Measurements from ENCODE around the gene FBXL4. TPM values are rescaled to one million over a fixed set of nuclear protein-coding genes. Genes with fewer than 3 reads are reported as not detected.

The FBXL4 gene
- total and polyA plus RNA-seq, 2 donors (not counting 1 experiment from before 2014, with no cell fraction given), result 16.8 to 18.1 TPM

- no peaks in the 10 kb centered on the region for H3K79me2 ChIP-seq (ENCODE audit: control insufficient read depth, insufficient read depth, low read length)
- no peak overlapping the region for H2AFZ ChIP-seq (ENCODE audit: low read length)
- no peaks in the 10 kb centered on the region for H4K20me1 ChIP-seq (ENCODE audit: control insufficient read depth, extremely low read depth, insufficient read depth, low read length)
- H3K4me2 ChIP-seq (ENCODE audit: extremely low read depth, insufficient read depth, low read length), result no peak overlapping the region
- H3K9me3 ChIP-seq (ENCODE audit: control insufficient read depth, insufficient read depth, low read depth, low read length), result no peaks in the 10 kb centered on the region
- no peak overlapping the region for H3K27ac ChIP-seq (ENCODE audit: insufficient read depth, low read length)
- DNase-seq (ENCODE audit: low read depth in 2 of 2), result peak; percentile 68 to 85
- H3K4me3 ChIP-seq (replicated peaks in 1 of 4; ENCODE audit: control extremely low read depth in 1 of 4, insufficient read depth in 1 of 4, low read depth in 3 of 4, low read length in 4 of 4), result no peak overlapping the region
- TF ChIP-seq EZH2 (IDR thresholded peaks at IDR 0.05; ENCODE audit: low read length, missing control alignments), result no peak
- TF ChIP-seq CTCF (conservative IDR thresholded peaks at IDR 0.05 in 1 of 2, IDR thresholded peaks at IDR 0.05 in 1 of 2; ENCODE audit: low read depth in 1 of 2, low read length in 2 of 2), result no peak
- H3K9ac ChIP-seq (ENCODE audit: insufficient read depth, low read length), result no peak overlapping the region
- H3K4me1 ChIP-seq (ENCODE audit: control insufficient read depth, extremely low read depth, insufficient read depth, low read length), result no peaks in the 10 kb centered on the region
- H3K27me3 ChIP-seq (ENCODE audit: control insufficient read depth, insufficient read depth, low read length), result no peaks in the 10 kb centered on the region
- no peaks in the 10 kb centered on the region for H3K36me3 ChIP-seq (ENCODE audit: control insufficient read depth, insufficient read depth, low read length)
These were observed 9.7 kb upstream of the FBXL4 start for GRCh38 chr6:98957450-98957849.

GRCh38 chr6:98949589-98949988, 1.8 kb upstream of the FBXL4 start:
- Histone ChIP-seq H3K27ac (ENCODE audit: insufficient read depth, low read length) (no peak overlapping the region), H3K79me2 (ENCODE audit: control insufficient read depth, insufficient read depth, low read length) (peaks cover 21% of the 10 kb centered on the region), H3K9me3 (ENCODE audit: control insufficient read depth, insufficient read depth, low read depth, low read length) (no peaks in the 10 kb centered on the region), H3K36me3 (ENCODE audit: control insufficient read depth, insufficient read depth, low read length) (no peaks in the 10 kb centered on the region), H3K4me1 (ENCODE audit: control insufficient read depth, extremely low read depth, insufficient read depth, low read length) (no peaks in the 10 kb centered on the region), H4K20me1 (ENCODE audit: control insufficient read depth, extremely low read depth, insufficient read depth, low read length) (no peaks in the 10 kb centered on the region), H3K9ac (ENCODE audit: insufficient read depth, low read length) (no peak overlapping the region), H3K4me2 (ENCODE audit: extremely low read depth, insufficient read depth, low read length) (no peak overlapping the region), H3K4me3 (replicated peaks in 1 of 4; ENCODE audit: control extremely low read depth in 1 of 4, insufficient read depth in 1 of 4, low read depth in 3 of 4, low read length in 4 of 4) (no peak overlapping the region), H2AFZ (ENCODE audit: low read length) (no peak overlapping the region), H3K27me3 (ENCODE audit: control insufficient read depth, insufficient read depth, low read length) (no peaks in the 10 kb centered on the region)
- TF ChIP-seq EZH2 (IDR thresholded peaks at IDR 0.05; ENCODE audit: low read length, missing control alignments), result no peak
- no peak for TF ChIP-seq CTCF (conservative IDR thresholded peaks at IDR 0.05 in 1 of 2, IDR thresholded peaks at IDR 0.05 in 1 of 2; ENCODE audit: low read depth in 1 of 2, low read length in 2 of 2)
- DNase-seq (ENCODE audit: low read depth in 2 of 2), result no peak

DNA sequence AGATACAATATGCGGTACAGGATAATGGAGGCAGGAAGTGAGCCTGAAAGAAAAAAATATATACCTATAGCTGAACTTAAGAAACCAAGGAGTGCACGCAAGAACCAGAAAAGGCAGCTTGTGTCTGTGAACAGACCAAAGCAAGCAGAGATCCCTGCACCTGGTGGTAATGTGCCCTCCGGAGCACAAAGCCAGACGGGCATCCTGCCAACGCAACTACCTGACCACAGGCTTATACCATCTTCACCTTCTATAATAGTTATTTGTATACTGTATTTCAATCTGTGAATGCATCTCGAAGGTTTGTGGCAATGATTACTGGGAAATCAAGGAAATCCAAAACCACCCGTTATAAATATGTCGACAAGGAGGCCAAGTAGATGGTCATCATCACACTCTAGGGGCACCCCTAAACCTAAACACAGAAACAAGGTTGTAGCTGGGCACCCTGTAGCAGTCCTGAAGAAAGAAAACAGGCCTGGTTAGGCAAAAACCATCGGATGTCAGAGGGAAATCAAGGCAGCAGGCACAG, 801 bp downstream of the FBXL4 start:
- Histone ChIP-seq H4K20me1 (ENCODE audit: control insufficient read depth, extremely low read depth, insufficient read depth, low read length) (no peaks in the 10 kb centered on the region), H3K9ac (ENCODE audit: insufficient read depth, low read length) (peak overlapping the region; percentile 90), H3K4me3 (replicated peaks in 1 of 4; ENCODE audit: control extremely low read depth in 1 of 4, insufficient read depth in 1 of 4, low read depth in 3 of 4, low read length in 4 of 4) (peak overlapping the region; percentile 52 to 95 (median 78)), H3K27ac (ENCODE audit: insufficient read depth, low read length) (peak overlapping the region; percentile 65), H3K9me3 (ENCODE audit: control insufficient read depth, insufficient read depth, low read depth, low read length) (no peaks in the 10 kb centered on the region), H3K27me3 (ENCODE audit: control insufficient read depth, insufficient read depth, low read length) (no peaks in the 10 kb centered on the region), H3K4me1 (ENCODE audit: control insufficient read depth, extremely low read depth, insufficient read depth, low read length) (no peaks in the 10 kb centered on the region), H3K79me2 (ENCODE audit: control insufficient read depth, insufficient read depth, low read length) (peaks cover 31% of the 10 kb centered on the region), H3K4me2 (ENCODE audit: extremely low read depth, insufficient read depth, low read length) (peak overlapping the region; percentile 96), H2AFZ (ENCODE audit: low read length) (peak overlapping the region; percentile 54), H3K36me3 (ENCODE audit: control insufficient read depth, insufficient read depth, low read length) (no peaks in the 10 kb centered on the region)
- peak; percentile 23 to 30 for DNase-seq (ENCODE audit: low read depth in 2 of 2)
- no peak for TF ChIP-seq EZH2 (IDR thresholded peaks at IDR 0.05; ENCODE audit: low read length, missing control alignments)
- TF ChIP-seq CTCF (conservative IDR thresholded peaks at IDR 0.05 in 1 of 2, IDR thresholded peaks at IDR 0.05 in 1 of 2; ENCODE audit: low read depth in 1 of 2, low read length in 2 of 2), result no peak
